Nephron progenitor cell (in vitro differentiated cells): Measurements from ENCODE around the gene CIB4.
A peak's percentile ranks its signal among the peaks of the same experiment; 100 is the strongest.
"Not testable (repeated sequence)": the region's sequence is repeated elsewhere in the genome, so short reads cannot be mapped to it uniquely, and the experiment has no call there.

Experiments used
- DNase-seq: peaks from one replicate; pipeline ENCODE4 v3.0.0; 2021
- H3K27ac Mint-ChIP-seq: 2 replicates; pipeline ENCODE4 v1.8.0; 2021; ENCODE audit warnings: mild to moderate bottlenecking, moderate library complexity, mixed read lengths
- H3K27me3 Mint-ChIP-seq: 2 replicates; pipeline ENCODE4 v1.8.0; 2021; ENCODE audit warnings: mild to moderate bottlenecking, low read depth, mixed read lengths; ENCODE audit not compliant: poor library complexity
- H3K36me3 Mint-ChIP-seq: 2 replicates; pipeline ENCODE4 v1.8.0; 2021; ENCODE audit warnings: low read depth, mixed read lengths
- H3K4me1 Mint-ChIP-seq: 2 replicates; pipeline ENCODE4 v1.8.0; 2021; ENCODE audit warnings: mixed read lengths
- H3K4me3 Mint-ChIP-seq: 2 replicates; pipeline ENCODE4 v1.8.0; 2021; ENCODE audit warnings: mild to moderate bottlenecking, moderate library complexity, mixed read lengths
- H3K9me3 Mint-ChIP-seq: 2 replicates; pipeline ENCODE4 v1.8.0; 2021; ENCODE audit warnings: mild to moderate bottlenecking, moderate library complexity, mixed read lengths
- CTCF ChIP-seq: fragments of 200-600 bp; sonication (generic); IDR thresholded peaks from 2 replicates; pipeline ENCODE4 v1.5.0; 2021; ENCODE audit warnings: antibody characterized with exemption

The CIB4 gene

DNA sequence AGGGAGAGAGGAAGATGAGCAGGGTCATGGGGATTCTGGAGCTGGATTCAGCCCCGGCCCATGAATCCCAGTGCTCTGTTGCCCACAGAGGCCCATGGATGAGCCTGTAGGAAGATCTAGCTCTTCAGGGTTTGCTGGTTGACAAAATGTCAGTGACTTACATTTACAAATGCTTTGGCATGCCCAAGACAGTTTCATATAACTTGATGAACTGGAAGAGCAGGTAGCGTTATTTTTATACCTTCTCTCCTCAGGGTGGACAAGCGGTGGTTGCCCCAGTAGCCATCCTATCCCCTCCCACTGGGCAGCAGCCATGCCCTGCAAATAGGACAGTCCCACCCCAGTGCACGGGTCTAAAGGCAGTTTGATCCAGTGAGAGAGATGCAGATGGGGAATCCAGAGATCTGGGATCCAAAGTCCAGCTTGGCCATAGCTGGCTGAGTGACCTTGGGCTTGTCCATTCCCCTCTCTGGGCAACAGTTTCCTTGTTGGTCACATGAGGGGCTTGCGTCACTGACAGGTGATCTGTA, 29.8 kb upstream of the CIB4 start:
- no peak for DNase-seq
- H3K27me3 Mint-ChIP-seq = peaks cover 12% of the 10 kb centered on the region
- H3K4me3 Mint-ChIP-seq = no peak overlapping the region
- H3K9me3 Mint-ChIP-seq = peaks cover 6% of the 10 kb centered on the region
- no peak for TF ChIP-seq CTCF
- peaks cover 30% of the 10 kb centered on the region for H3K4me1 Mint-ChIP-seq
- H3K36me3 Mint-ChIP-seq = no peaks in the 10 kb centered on the region
- no peak overlapping the region for H3K27ac Mint-ChIP-seq

DNA sequence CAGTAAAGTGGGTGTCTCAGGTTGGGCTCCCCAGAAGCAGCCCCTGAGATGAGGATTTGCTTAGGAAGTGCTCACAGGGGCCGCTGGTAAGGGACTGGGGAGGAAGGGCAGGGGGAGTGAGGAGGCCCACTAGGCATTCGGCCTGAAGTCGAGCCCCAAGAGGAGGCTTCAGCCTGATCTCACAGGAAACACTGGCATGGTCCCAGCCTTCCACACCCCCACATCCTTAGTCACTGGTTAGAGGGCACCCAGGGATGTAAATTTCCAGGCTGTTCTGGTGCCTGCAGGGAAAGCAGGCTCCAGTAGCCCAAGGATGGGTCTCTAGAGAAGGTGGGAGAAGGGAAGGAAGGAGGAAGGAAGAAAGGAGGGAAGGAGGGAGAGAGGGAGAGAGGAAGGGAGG, 29.0 kb upstream of the CIB4 start:
- Mint-ChIP-seq H3K27me3 (peaks cover 12% of the 10 kb centered on the region), H3K4me3 (no peak overlapping the region), H3K4me1 (peaks cover 30% of the 10 kb centered on the region), H3K36me3 (no peaks in the 10 kb centered on the region), H3K9me3 (peaks cover 10% of the 10 kb centered on the region), H3K27ac (peak overlapping the region; percentile 22)
- no peak for TF ChIP-seq CTCF
- DNase-seq = no peak

DNA sequence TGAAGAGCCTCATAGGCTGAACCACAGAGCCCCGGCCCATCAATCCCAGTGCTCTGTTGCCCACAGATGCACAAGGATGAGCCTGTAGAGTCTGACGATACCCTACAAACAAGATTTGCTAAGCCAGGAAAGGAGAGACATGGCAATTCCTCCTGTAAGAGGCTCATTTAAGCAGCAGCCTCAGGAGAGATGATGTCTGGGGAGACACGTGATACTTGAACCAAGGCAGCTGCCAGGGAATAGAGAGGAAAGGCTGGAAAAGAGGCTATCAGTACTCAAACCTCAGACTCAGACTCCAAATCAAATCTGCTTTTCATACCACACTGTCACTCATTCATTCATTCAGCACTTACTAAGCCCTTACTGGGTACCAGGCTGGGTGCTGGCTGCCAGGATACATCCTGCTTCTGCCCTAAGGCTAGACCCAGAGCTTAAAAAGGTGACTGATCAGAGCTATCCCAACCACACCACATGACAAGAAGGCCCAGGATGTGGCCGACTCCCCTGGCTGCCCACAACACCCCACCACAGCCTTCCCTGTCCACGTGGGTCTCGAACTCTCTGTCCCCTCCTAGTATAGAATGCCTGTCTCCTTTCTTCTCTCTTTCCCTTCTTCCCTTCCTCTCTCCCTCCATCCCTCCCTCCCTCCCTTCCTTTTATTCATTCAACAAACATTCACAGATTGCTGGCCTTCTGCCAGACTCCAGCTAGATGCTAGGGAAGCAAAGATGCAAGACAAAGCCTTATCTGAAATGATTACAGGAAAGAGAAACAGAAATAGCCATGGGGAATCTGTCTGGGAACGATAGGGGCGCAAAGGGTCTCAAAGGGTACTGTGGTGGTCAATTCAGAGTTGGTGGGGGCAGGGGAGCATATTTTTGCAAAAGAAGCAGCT, 27.9 kb upstream of the CIB4 start:
- peaks cover 16% of the 10 kb centered on the region for H3K9me3 Mint-ChIP-seq
- H3K36me3 Mint-ChIP-seq = no peaks in the 10 kb centered on the region
- no peak for TF ChIP-seq CTCF
- no peak for DNase-seq
- peaks cover 26% of the 10 kb centered on the region for H3K4me1 Mint-ChIP-seq
- H3K27ac Mint-ChIP-seq = peak overlapping the region; percentile 31
- H3K27me3 Mint-ChIP-seq = peaks cover 12% of the 10 kb centered on the region
- no peak overlapping the region for H3K4me3 Mint-ChIP-seq

DNA sequence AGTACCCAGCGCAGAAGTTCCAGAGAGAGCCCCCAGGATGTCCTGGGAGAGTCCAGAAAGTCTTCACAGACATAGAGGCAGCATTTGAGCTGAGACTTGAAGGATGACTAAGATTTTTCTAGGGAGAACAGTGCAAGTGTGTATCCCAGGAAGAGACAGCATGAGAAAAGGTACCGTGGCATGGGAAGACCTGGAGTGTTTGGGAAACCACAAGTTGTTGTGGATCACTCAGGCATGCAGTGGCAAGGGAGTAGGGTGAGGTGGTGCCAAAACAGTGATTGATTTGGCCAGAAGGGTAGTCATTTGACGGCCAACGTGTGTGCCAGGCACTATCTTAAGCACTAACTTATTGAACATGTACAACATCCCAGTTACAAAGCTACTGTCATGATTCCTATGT, 26.9 kb upstream of the CIB4 start:
- no peak for DNase-seq
- Mint-ChIP-seq H3K27me3 (peaks cover 14% of the 10 kb centered on the region), H3K9me3 (peaks cover 21% of the 10 kb centered on the region), H3K4me1 (peaks cover 26% of the 10 kb centered on the region), H3K4me3 (no peak overlapping the region), H3K27ac (no peak overlapping the region), H3K36me3 (no peaks in the 10 kb centered on the region)
- TF ChIP-seq CTCF = no peak

DNA sequence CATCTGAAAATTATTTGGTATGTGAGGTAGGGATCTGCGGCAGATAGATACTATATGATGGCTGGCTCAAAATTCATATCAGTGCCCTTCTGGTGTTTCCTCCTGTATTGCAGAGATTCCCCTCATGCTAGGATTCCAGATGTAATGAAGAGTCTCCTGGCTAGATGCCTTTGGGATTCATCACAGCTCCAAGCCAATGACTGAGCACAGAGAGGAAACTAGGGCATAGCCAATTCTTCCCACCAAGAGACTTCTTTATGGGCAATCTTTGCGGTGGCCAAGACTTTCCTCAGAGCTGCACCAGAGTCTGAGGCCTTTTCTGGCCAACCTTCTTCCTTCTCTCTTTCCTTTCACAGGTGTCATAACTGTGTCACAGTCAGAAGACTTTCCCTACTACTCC, 25.5 kb upstream of the CIB4 start:
- no peak overlapping the region for H3K27ac Mint-ChIP-seq
- peaks cover 11% of the 10 kb centered on the region for H3K27me3 Mint-ChIP-seq
- DNase-seq = no peak
- H3K36me3 Mint-ChIP-seq = no peaks in the 10 kb centered on the region
- peaks cover 19% of the 10 kb centered on the region for H3K4me1 Mint-ChIP-seq
- H3K9me3 Mint-ChIP-seq = peaks cover 24% of the 10 kb centered on the region
- no peak for TF ChIP-seq CTCF
- no peak overlapping the region for H3K4me3 Mint-ChIP-seq

- peaks cover 16% of the 10 kb centered on the region for H3K4me1 Mint-ChIP-seq
- not testable (repeated sequence) for H3K36me3 Mint-ChIP-seq, H3K27ac Mint-ChIP-seq, H3K27me3 Mint-ChIP-seq, H3K4me3 Mint-ChIP-seq, DNase-seq
- H3K9me3 Mint-ChIP-seq = peaks cover 37% of the 10 kb centered on the region
Measured at GRCh38 chr2:26665296-26665695, 24.1 kb upstream of the CIB4 start.
